CD14-positive monocyte (primary cell): Measurements from ENCODE around the gene PPP1R16B. TPM values are rescaled to one million over a fixed set of nuclear protein-coding genes. Genes with fewer than 3 reads are reported as not detected.

Experiments
- DNase-seq, 3 donors: peaks; one replicate each; pipeline ENCODE4 v3.0.0-alpha.2; 2011 to 2022
- H2AFZ ChIP-seq: 2 replicates; pipeline ENCODE4 v1.6.0; 2012; ENCODE audit warnings: mild to moderate bottlenecking, low read depth, low read length, inconsistent platforms; ENCODE audit not compliant: insufficient read depth, poor library complexity, severe bottlenecking
- H3K27ac ChIP-seq, 2 donors: 1 replicate in 1 of 2; 2 replicates in 1 of 2; pipeline ENCODE4 v1.5.1; 2012 to 2013; ENCODE audit warnings: low read length in 2 of 2, control low read depth in 1 of 2, inconsistent platforms in 1 of 2, low read depth in 1 of 2, mild to moderate bottlenecking in 1 of 2
- H3K27me3 ChIP-seq, 2 donors: one replicate each; pipeline versions ENCODE4 v1.6.0 to v1.6.1; 2011 to 2013; ENCODE audit warnings: low read length in 2 of 2; ENCODE audit not compliant: control insufficient read depth in 2 of 2, insufficient read depth in 2 of 2
- H3K36me3 ChIP-seq, 2 donors: replicated peaks in 1 of 2; 1 replicate in 1 of 2; 2 replicates in 1 of 2; pipeline versions ENCODE4 v1.5.1 to v1.6.1; 2012 to 2013; ENCODE audit warnings: low read length in 2 of 2, control low read depth in 1 of 2, inconsistent platforms in 1 of 2, mild to moderate bottlenecking in 1 of 2; ENCODE audit not compliant: insufficient read depth in 2 of 2, control insufficient read depth in 1 of 2
- H3K4me1 ChIP-seq, 2 donors: 1 replicate in 1 of 2; 2 replicates in 1 of 2; pipeline versions ENCODE4 v1.5.1 to v1.6.1; 2012 to 2013; ENCODE audit warnings: low read length in 2 of 2, control low read depth in 1 of 2, inconsistent platforms in 1 of 2, mild to moderate bottlenecking in 1 of 2, moderate library complexity in 1 of 2; ENCODE audit not compliant: insufficient read depth in 2 of 2, control insufficient read depth in 1 of 2
- H3K4me2 ChIP-seq: replicated peaks from 2 replicates; pipeline ENCODE3; 2012; ENCODE audit warnings: low read length, moderate library complexity, mild to moderate bottlenecking; ENCODE audit not compliant: poor library complexity, severe bottlenecking; ENCODE audit errors: extremely low read depth
- H3K4me3 ChIP-seq, 3 experiments: fragments of 200-600 bp in 1 of 3; sonication (generic) in 1 of 3; replicated peaks in 1 of 3; 1 replicate in 2 of 3; 2 replicates in 1 of 3; pipeline ENCODE4 v1.5.1; 2011 to 2013; ENCODE audit warnings: low read length in 3 of 3, mild to moderate bottlenecking in 3 of 3, control low read depth in 2 of 3, low read depth in 2 of 3, inconsistent platforms in 1 of 3, moderate library complexity in 1 of 3
- H3K79me2 ChIP-seq: 2 replicates; pipeline ENCODE4 v1.6.0; 2012; ENCODE audit warnings: mild to moderate bottlenecking, control low read depth, inconsistent platforms, low read length, moderate library complexity; ENCODE audit not compliant: insufficient read depth
- H3K9ac ChIP-seq: 2 replicates; pipeline ENCODE4 v1.6.0; 2017; ENCODE audit warnings: low read length, mild to moderate bottlenecking; ENCODE audit not compliant: insufficient read depth, poor library complexity, severe bottlenecking
- H3K9me3 ChIP-seq, 2 donors: replicated peaks in 1 of 2; 1 replicate in 1 of 2; 2 replicates in 1 of 2; pipeline versions ENCODE4 v1.5.1 to v1.6.1; 2012 to 2013; ENCODE audit warnings: low read length in 2 of 2, control low read depth in 1 of 2; ENCODE audit not compliant: control insufficient read depth in 1 of 2, insufficient read depth in 1 of 2
- H4K20me1 ChIP-seq: 2 replicates; pipeline ENCODE4 v1.6.0; 2012; ENCODE audit warnings: mild to moderate bottlenecking, low read length, control low read depth, moderate library complexity; ENCODE audit not compliant: insufficient read depth
- H3K27ac Mint-ChIP-seq, 7 donors: one replicate each; pipeline ENCODE4 v1.8.0; 2020; ENCODE audit warnings: mild to moderate bottlenecking in 7 of 7, mixed read lengths in 7 of 7, moderate library complexity in 6 of 7, inconsistent platforms in 2 of 7
- H3K27me3 Mint-ChIP-seq, 3 donors: one replicate each; pipeline ENCODE4 v1.8.0; 2021 to 2022; ENCODE audit warnings: low read depth in 3 of 3, mild to moderate bottlenecking in 3 of 3, mixed read lengths in 3 of 3, moderate library complexity in 3 of 3, inconsistent platforms in 1 of 3
- H3K36me3 Mint-ChIP-seq, 2 donors: one replicate each; pipeline ENCODE4 v1.8.0; 2020; ENCODE audit warnings: mixed read lengths in 2 of 2, inconsistent platforms in 1 of 2, mild to moderate bottlenecking in 1 of 2
- H3K4me1 Mint-ChIP-seq: one replicate; pipeline ENCODE4 v1.8.0; 2020; ENCODE audit warnings: mild to moderate bottlenecking, mixed read lengths
- H3K4me3 Mint-ChIP-seq, 2 donors: one replicate each; pipeline ENCODE4 v1.8.0; 2020; ENCODE audit warnings: mild to moderate bottlenecking in 2 of 2, mixed read lengths in 2 of 2, moderate library complexity in 1 of 2
- H3K9me3 Mint-ChIP-seq, 7 donors: one replicate each; pipeline ENCODE4 v1.8.0; 2020 to 2022; ENCODE audit warnings: mixed read lengths in 7 of 7, mild to moderate bottlenecking in 6 of 7, moderate library complexity in 6 of 7, inconsistent platforms in 2 of 7
- WGBS: methylation state at CpG from one replicate; pipeline ENCODE4 v1.1.5; 2013; ENCODE audit warnings: missing lambda C conversion rate; ENCODE audit not compliant: insufficient coverage; 5-methylcytosine and 5-hydroxymethylcytosine counted together
- intact Hi-C, 2 donors: fragments of 100-400 bp; cut with micrococcal nuclease; formaldehyde crosslinking; loops; one replicate each; pipeline versions ENCODE4 v1.15.0 to v1.15.1; 2023
- polyA plus RNA-seq, 3 donors: library from polyadenylated mRNA; depleted of rRNA in 1 of 3; unstranded in 2 of 3; stranded (reverse) in 1 of 3; fragments of 300-500 nt in 2 of 3; fragments of >200 nt in 1 of 3; fragmentation: Illumina TruSeq in 2 of 3; gene quantifications; 1 replicate in 2 of 3; 2 replicates in 1 of 3; pipeline ENCODE4 v1.2.3, GENCODE V29; 2012 to 2021
- TF ChIP-seq, protein P1 (sequence below): fragments of 200-600 bp; IDR thresholded peaks from one replicate; pipeline ENCODE4 v1.8.0; 2022; ENCODE audit warnings: antibody characterized with exemption, mild to moderate bottlenecking

The PPP1R16B gene
- polyA plus RNA-seq, 3 donors, result 1.1 to 4.4 (median 1.4) TPM

DNA sequence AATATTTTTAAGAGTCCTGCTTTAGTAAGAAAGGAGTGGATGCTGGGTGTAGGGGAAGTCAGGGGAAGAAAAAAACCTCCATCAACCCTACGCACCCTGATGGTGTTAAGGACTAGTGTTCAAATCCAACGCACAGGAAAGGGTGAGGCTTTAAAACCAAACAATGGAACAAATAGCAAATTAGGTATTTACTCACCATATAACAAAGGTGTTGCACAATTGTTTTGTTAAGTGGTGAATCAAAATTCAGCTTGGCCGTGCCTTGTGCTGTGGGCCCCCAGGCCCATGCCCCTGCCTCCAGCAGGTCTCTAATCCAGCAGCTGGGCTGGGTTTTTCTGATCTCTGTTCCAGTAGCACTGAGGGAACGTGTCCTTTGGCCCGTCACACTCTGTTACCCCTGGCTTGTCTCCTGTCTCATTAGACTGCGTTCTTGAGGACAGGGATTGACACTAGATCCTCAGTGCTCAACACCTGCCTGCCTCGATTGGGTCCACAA is 132.5 kb downstream of the PPP1R16B start:
- peaks cover 19 to 76% of the 10 kb centered on the region in 2 donors for H3K36me3 ChIP-seq
- intact Hi-C loops, result loop anchor here in 1 of 2 donors (10.0 kb wide), 1 partner anchor 107 kb away; no protein-coding TSS in a partner anchor
- H3K4me2 ChIP-seq, result no peak overlapping the region
- Mint-ChIP-seq H3K9me3 (no peaks in the 10 kb centered on the region), H3K4me3 (no peak overlapping the region), H3K27me3 (peaks cover 0 to 1% (median 0%) of the 10 kb centered on the region in 3 donors), H3K27ac (peak overlapping the region in 1 of 7 donors; percentile 58), H3K4me1 (peaks cover 2% of the 10 kb centered on the region), H3K36me3 (peaks cover 40 to 74% of the 10 kb centered on the region in 2 donors)
- H3K27me3 ChIP-seq, result no peaks in the 10 kb centered on the region
- H3K4me1 ChIP-seq, result no peaks in the 10 kb centered on the region
- no peak overlapping the region for H3K27ac ChIP-seq
- no peak overlapping the region for H3K4me3 ChIP-seq
- TF ChIP-seq, protein P1, sequence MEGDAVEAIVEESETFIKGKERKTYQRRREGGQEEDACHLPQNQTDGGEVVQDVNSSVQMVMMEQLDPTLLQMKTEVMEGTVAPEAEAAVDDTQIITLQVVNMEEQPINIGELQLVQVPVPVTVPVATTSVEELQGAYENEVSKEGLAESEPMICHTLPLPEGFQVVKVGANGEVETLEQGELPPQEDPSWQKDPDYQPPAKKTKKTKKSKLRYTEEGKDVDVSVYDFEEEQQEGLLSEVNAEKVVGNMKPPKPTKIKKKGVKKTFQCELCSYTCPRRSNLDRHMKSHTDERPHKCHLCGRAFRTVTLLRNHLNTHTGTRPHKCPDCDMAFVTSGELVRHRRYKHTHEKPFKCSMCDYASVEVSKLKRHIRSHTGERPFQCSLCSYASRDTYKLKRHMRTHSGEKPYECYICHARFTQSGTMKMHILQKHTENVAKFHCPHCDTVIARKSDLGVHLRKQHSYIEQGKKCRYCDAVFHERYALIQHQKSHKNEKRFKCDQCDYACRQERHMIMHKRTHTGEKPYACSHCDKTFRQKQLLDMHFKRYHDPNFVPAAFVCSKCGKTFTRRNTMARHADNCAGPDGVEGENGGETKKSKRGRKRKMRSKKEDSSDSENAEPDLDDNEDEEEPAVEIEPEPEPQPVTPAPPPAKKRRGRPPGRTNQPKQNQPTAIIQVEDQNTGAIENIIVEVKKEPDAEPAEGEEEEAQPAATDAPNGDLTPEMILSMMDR, result no peak
- no peaks in the 10 kb centered on the region for H4K20me1 ChIP-seq
- no peak overlapping the region for H3K9ac ChIP-seq
- H3K79me2 ChIP-seq, result peaks cover 90% of the 10 kb centered on the region
- H2AFZ ChIP-seq, result no peak overlapping the region
- DNase-seq, result no peak
- 92% methylated on average over 4 of the region's 7 CpGs for WGBS
- H3K9me3 ChIP-seq, result no peaks in the 10 kb centered on the region

DNA sequence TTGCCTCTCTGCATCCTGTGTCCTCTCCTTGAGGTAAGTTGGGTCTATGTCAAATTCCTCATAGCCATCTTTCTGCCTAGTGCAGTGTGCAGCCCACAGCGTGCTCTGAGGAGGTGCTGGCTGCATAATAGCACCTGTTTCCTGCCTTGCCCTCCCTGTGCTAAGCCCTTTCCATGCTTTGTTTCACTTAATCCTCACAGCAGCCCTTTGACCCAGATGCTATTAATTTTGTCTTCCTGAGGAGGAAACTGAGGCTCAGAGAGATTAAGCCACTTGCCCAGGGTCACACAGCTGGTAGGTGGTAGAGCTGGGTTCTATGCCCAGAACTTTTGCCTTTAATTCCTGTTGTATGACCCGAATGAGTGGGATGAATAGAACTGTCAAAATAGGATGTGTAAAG is 134.2 kb downstream of the PPP1R16B start:
- H3K27ac ChIP-seq, result no peak overlapping the region
- Mint-ChIP-seq H3K9me3 (no peaks in the 10 kb centered on the region), H3K36me3 (peaks cover 45 to 79% of the 10 kb centered on the region in 2 donors), H3K4me1 (peaks cover 2% of the 10 kb centered on the region), H3K4me3 (no peak overlapping the region), H3K27ac (peak overlapping the region in 2 of 7 donors; percentile 25 to 53), H3K27me3 (peaks cover 0 to 1% (median 0%) of the 10 kb centered on the region in 3 donors)
- H3K9me3 ChIP-seq, result no peaks in the 10 kb centered on the region
- no peaks in the 10 kb centered on the region for H3K4me1 ChIP-seq
- DNase-seq, result no peak
- H2AFZ ChIP-seq, result no peak overlapping the region
- TF ChIP-seq, protein P1, result no peak
- intact Hi-C loops, result loop anchor here in 1 of 2 donors (10.0 kb wide), 1 partner anchor 105 kb away; no protein-coding TSS in a partner anchor
- H4K20me1 ChIP-seq, result no peaks in the 10 kb centered on the region
- H3K4me2 ChIP-seq, result no peak overlapping the region
- H3K36me3 ChIP-seq, result peaks cover 24 to 92% of the 10 kb centered on the region in 2 donors
- peaks cover 79% of the 10 kb centered on the region for H3K79me2 ChIP-seq
- no peak overlapping the region for H3K9ac ChIP-seq
- H3K27me3 ChIP-seq, result no peaks in the 10 kb centered on the region
- 86% methylated on average over 1 of the region's 2 CpGs for WGBS
- H3K4me3 ChIP-seq, result no peak overlapping the region
